ENCODE data around the gene TTLL9.

TTLL9 gene

DNA sequence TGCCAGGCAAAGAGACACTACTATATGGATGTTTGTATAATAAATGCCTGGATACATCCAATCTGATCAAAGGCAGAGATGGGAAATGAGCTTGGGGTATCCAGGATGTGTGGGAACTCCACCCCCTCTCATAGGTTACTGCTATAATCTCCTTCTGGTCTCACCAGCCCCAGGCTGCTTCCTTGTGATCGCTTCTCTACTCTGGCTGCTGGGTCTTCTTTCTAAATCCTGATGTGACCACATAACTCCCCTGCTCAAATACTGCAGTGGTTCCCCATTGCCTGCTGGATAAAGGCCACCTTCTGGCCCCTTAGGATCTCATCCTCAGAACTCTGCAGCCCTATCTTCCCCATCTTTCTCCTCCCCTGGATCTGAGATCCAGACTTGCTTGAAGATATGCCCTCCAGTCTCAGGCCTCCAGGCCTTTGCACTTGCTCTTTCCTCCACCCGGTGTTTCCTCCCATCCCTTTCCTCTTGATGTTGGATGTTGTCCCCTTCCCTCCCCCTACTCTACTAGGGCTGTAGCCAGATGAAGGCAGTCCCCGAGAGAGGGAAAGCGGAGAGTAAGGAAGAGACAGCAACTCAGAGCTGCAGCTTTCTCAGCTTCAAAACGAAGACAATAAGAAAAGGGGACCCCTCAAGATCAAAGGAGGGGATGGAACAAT lies 96.7 kb downstream of the TTLL9 start:
- Histone ChIP-seq H4K20me1 (ENCODE audit: insufficient read depth) (no peaks in the 10 kb centered on the region), H3K4me1 (ENCODE audit: low read depth, poor library complexity, severe bottlenecking) (no peaks in the 10 kb centered on the region), H3K36me3 (ENCODE audit: insufficient read depth) (no peaks in the 10 kb centered on the region), H3K4me3 (IDR thresholded peaks at IDR 0.05; ENCODE audit: insufficient read depth, low read depth, low read length) (no peak overlapping the region), H3K4me2 (no peak overlapping the region), H2AFZ (ENCODE audit: low read depth) (no peak overlapping the region), H3K79me2 (ENCODE audit: insufficient read depth, low read depth) (no peaks in the 10 kb centered on the region), H3K27me3 (ENCODE audit: insufficient read depth, low read depth) (peaks cover 90% of the 10 kb centered on the region), H3K27ac (no peak overlapping the region), H3K9ac (no peak overlapping the region)
- TF ChIP-seq, protein P1, sequence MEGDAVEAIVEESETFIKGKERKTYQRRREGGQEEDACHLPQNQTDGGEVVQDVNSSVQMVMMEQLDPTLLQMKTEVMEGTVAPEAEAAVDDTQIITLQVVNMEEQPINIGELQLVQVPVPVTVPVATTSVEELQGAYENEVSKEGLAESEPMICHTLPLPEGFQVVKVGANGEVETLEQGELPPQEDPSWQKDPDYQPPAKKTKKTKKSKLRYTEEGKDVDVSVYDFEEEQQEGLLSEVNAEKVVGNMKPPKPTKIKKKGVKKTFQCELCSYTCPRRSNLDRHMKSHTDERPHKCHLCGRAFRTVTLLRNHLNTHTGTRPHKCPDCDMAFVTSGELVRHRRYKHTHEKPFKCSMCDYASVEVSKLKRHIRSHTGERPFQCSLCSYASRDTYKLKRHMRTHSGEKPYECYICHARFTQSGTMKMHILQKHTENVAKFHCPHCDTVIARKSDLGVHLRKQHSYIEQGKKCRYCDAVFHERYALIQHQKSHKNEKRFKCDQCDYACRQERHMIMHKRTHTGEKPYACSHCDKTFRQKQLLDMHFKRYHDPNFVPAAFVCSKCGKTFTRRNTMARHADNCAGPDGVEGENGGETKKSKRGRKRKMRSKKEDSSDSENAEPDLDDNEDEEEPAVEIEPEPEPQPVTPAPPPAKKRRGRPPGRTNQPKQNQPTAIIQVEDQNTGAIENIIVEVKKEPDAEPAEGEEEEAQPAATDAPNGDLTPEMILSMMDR (conservative IDR thresholded peaks at IDR 0.05; ENCODE audit: low read depth, low read length): no peak

GRCh38 chr20:31967830-31968249 lies 97.4 kb downstream of the TTLL9 start, which contains the start of gene XKR7:
Gene XKR7 (plus strand): TSS chr20:31968151. CDS start chr20:31968176, 25 bp downstream.
- H3K27ac ChIP-seq: no peak within 1 kb of the TSS
- TF ChIP-seq, protein P1 (conservative IDR thresholded peaks at IDR 0.05; ENCODE audit: low read depth, low read length): no peak
- no peaks in the 10 kb centered on the region for H4K20me1 ChIP-seq (ENCODE audit: insufficient read depth)
- no peaks in the 10 kb centered on the region for H3K4me1 ChIP-seq (ENCODE audit: low read depth, poor library complexity, severe bottlenecking)
- H3K79me2 ChIP-seq (ENCODE audit: insufficient read depth, low read depth): no peaks in the 10 kb centered on the region
- no peak within 1 kb of the TSS for H3K4me3 ChIP-seq (IDR thresholded peaks at IDR 0.05; ENCODE audit: insufficient read depth, low read depth, low read length)
- no peak within 1 kb of the TSS for H2AFZ ChIP-seq (ENCODE audit: low read depth)
- no peak within 1 kb of the TSS for H3K4me2 ChIP-seq
- no peak within 1 kb of the TSS for H3K9ac ChIP-seq
- H3K36me3 ChIP-seq (ENCODE audit: insufficient read depth): no peaks in the 10 kb centered on the region
- peaks cover 90% of the 10 kb centered on the region for H3K27me3 ChIP-seq (ENCODE audit: insufficient read depth, low read depth)

DNA sequence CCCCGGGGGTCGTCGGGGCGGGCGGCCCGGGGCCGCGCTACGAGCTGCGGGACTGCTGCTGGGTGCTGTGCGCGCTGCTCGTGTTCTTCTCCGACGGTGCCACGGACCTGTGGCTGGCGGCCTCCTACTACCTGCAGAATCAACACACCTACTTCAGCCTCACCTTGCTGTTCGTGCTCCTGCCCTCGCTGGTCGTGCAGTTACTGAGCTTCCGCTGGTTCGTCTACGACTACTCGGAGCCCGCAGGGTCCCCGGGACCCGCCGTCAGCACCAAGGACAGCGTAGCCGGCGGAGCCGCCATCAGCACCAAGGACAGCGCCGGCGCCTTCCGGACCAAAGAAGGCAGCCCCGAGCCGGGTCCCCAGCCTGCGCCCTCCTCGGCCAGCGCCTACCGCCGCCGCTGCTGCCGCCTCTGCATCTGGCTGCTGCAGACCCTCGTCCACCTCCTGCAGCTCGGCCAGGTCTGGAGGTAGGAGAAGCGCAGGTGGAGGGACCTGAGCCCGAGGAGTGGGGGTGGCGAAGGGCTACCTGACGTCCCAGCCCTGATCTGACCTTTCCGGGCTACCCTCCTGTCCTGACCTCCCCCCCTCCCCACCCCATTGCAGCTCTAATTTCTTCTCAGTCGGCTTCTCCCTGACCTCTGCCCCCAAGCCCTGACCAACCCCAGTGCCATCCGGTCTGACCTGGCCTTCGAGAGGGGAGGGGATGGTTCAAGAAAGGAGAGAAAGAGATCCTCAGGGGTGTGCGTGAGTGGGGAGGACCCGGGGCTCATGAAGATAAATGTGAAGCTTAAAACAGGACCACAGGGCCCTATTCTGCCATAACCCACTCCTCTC lies 98.1 kb downstream of the TTLL9 start:
- no peak overlapping the region for H3K9ac ChIP-seq

DNA sequence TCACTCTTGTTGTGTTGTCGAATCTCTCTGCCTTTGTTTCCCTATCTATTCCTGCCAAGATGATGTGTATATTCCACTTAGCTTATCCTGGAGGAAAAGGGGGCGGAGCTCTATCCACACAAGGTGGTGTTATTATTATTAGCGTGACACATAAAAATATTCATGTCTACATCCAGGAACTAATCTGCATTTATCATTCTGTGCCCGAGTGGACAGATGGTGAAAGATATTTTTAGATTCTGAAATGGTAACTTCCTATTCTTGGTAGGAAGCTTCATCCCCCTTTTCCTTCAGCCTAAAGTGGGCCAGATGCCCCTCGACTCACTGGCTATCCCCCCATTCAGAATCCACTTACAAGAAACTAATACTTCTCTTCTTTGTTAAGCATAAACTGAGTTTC lies 99.6 kb downstream of the TTLL9 start:
- Histone ChIP-seq H3K27me3 (ENCODE audit: insufficient read depth, low read depth) (peaks cover 88% of the 10 kb centered on the region), H3K4me1 (ENCODE audit: low read depth, poor library complexity, severe bottlenecking) (no peaks in the 10 kb centered on the region), H2AFZ (ENCODE audit: low read depth) (no peak overlapping the region), H3K36me3 (ENCODE audit: insufficient read depth) (no peaks in the 10 kb centered on the region), H3K4me2 (no peak overlapping the region), H3K9ac (no peak overlapping the region), H3K4me3 (IDR thresholded peaks at IDR 0.05; ENCODE audit: insufficient read depth, low read depth, low read length) (no peak overlapping the region), H3K79me2 (ENCODE audit: insufficient read depth, low read depth) (no peaks in the 10 kb centered on the region), H3K27ac (no peak overlapping the region), H4K20me1 (ENCODE audit: insufficient read depth) (no peaks in the 10 kb centered on the region)
- TF ChIP-seq, protein P1 (conservative IDR thresholded peaks at IDR 0.05; ENCODE audit: low read depth, low read length): no peak

More for the DNA sequence above, 98.1 kb downstream of the TTLL9 start:
- no peaks in the 10 kb centered on the region for H4K20me1 ChIP-seq (ENCODE audit: insufficient read depth)
- H3K36me3 ChIP-seq (ENCODE audit: insufficient read depth): no peaks in the 10 kb centered on the region
- H3K4me2 ChIP-seq: no peak overlapping the region
- H3K4me3 ChIP-seq (IDR thresholded peaks at IDR 0.05; ENCODE audit: insufficient read depth, low read depth, low read length): no peak overlapping the region
- H3K79me2 ChIP-seq (ENCODE audit: insufficient read depth, low read depth): no peaks in the 10 kb centered on the region
- TF ChIP-seq, protein P1 (conservative IDR thresholded peaks at IDR 0.05; ENCODE audit: low read depth, low read length): no peak
- peaks cover 90% of the 10 kb centered on the region for H3K27me3 ChIP-seq (ENCODE audit: insufficient read depth, low read depth)
- no peaks in the 10 kb centered on the region for H3K4me1 ChIP-seq (ENCODE audit: low read depth, poor library complexity, severe bottlenecking)
- H3K27ac ChIP-seq: no peak overlapping the region
- no peak overlapping the region for H2AFZ ChIP-seq (ENCODE audit: low read depth)

Measured in KMS-11 (cell line).